Subcutaneous adipose tissue (tissue), 4 donors: ENCODE measurements around the gene BTNL8. TPM values are rescaled to one million over a fixed set of nuclear protein-coding genes. Genes with fewer than 3 reads are reported as not detected.

ENCODE experiments used
- total RNA-seq, 4 donors: library from RNA; depleted of rRNA; stranded (reverse); fragments of >200 nt; gene quantifications; one replicate each; pipeline ENCODE4 v1.1.0, GENCODE V29; 2016
- TF ChIP-seq, protein P1 (sequence below): fragments of 450-650 bp; IDR thresholded peaks from one replicate; pipeline ENCODE4 v1.5.1; 2016; ENCODE audit warnings: low read depth, mild to moderate bottlenecking, control low read depth, antibody characterized with exemption, moderate library complexity

The BTNL8 gene
- total RNA-seq, 4 donors from 2014 or later = 0.34 to 4.3 TPM; not detected in 2

- TF ChIP-seq, protein P1, sequence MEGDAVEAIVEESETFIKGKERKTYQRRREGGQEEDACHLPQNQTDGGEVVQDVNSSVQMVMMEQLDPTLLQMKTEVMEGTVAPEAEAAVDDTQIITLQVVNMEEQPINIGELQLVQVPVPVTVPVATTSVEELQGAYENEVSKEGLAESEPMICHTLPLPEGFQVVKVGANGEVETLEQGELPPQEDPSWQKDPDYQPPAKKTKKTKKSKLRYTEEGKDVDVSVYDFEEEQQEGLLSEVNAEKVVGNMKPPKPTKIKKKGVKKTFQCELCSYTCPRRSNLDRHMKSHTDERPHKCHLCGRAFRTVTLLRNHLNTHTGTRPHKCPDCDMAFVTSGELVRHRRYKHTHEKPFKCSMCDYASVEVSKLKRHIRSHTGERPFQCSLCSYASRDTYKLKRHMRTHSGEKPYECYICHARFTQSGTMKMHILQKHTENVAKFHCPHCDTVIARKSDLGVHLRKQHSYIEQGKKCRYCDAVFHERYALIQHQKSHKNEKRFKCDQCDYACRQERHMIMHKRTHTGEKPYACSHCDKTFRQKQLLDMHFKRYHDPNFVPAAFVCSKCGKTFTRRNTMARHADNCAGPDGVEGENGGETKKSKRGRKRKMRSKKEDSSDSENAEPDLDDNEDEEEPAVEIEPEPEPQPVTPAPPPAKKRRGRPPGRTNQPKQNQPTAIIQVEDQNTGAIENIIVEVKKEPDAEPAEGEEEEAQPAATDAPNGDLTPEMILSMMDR = no peak
These were observed 40.4 kb upstream of the BTNL8 start for GRCh38 chr5:180858586-180858985.

DNA sequence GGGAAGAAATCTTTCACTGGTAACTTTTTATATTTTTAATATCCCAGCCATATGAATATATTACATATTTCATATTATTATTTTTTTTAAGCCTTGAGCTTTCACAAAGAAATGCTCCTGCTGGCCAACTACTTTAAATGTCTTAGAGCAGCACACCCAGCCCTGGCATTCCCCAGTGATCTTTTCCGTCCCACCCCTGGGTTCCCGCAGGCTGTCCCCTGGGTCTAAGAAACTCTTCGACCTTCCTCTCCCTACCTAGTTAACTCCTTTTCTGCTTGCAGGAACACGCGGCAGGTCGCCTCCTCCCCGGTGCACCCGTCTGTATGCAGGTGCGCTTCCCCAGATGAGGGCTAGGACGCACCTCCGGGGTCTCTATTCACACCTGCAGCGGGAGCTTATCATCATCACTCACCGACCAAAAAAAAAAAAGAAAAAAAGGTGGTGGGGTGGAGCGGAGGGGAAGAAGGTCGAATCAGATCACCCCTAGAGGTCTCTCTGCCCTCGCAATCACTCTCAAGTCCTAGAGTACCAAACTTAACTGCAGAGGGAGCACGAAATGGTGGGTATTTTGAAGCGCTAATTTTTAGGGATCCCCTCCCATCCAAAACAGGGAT, 38.6 kb upstream of the BTNL8 start:
- TF ChIP-seq, protein P1 = no peak

DNA sequence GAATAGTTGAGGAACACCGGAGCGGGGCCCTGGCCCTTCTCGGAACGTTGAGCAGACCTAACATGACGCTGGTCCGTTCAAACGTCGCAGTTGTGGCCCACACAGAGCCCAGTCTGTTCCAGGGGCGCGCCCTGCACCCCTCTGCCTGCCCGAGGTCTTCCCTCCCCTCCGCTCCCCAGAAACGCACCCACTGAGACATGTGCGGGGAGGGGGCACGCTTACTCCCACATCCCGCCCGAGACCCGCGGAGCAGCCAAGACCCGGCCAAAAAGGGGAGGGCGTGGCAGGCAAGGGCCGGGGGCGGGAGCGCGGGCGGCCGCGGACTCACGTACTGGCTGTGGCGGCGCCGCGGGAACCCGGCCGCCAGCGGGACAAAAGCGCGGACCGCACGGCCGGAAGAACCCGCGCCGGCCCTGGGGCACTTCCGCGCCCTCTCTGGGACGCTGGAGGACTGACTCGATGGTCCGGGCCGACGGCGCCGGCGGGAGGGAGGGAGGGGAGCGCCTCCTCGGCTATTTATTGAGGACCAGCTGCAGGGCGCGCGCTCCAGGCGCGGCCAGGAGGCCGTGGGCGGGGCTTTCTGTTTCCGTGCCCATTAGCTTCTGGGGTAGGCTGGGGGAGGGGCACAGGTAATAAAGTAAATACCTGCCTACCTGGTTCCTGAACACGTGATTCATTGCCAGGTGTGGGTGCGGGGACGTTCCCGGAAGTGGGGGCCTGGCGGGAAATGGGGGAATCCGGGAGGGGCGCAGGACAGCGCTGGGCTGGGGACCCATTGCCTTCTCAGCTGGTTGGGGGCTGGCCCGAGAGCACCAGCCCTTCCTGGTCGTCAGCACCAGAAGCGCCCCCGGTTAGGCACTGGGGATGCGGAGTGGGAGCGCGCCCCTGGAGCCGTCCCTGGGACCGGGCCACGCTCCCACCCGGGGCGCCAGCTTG, 37.8 kb upstream of the BTNL8 start, which contains the start of gene ZFP62:
Gene ZFP62 (minus strand): TSS at position 390 of the 936 bp plus-strand sequence. CDS start 57 bp downstream, at position 333.
- TF ChIP-seq, protein P1 = no peak

GRCh38 chr5:180862645-180863044, 36.3 kb upstream of the BTNL8 start:
- TF ChIP-seq, protein P1 = no peak

DNA sequence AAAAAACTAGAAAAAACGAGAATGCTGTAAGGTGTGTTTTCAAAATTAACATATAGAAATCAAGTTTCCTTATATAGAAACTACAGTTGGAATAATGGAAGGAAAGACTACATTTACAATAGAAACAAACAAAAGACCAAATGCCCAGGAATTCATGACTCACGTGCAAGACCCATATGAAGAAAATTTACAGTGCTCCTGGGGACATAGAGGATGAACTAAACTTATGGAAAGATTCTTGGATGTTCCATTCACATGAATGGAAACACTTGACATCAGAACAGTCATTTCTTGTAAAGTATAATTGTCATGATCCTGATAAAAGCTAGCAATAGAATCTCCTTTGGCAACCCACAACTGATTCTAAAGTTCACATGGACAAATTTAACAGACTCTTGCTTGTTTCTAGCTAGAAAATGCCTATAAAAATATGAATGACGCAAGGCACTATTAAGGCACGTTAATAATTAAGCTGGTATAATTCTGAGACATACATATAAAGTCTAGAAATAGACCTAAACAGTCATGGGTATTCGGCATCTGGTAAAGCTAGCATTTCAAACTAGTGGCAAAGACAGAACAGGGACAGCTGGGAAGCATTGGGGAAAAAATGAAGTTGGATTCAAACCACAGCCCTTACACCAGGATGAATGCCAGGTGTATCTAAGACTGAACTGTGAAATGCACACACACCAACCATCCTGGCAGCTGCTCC, 32.8 kb upstream of the BTNL8 start:
- TF ChIP-seq, protein P1 = no peak

DNA sequence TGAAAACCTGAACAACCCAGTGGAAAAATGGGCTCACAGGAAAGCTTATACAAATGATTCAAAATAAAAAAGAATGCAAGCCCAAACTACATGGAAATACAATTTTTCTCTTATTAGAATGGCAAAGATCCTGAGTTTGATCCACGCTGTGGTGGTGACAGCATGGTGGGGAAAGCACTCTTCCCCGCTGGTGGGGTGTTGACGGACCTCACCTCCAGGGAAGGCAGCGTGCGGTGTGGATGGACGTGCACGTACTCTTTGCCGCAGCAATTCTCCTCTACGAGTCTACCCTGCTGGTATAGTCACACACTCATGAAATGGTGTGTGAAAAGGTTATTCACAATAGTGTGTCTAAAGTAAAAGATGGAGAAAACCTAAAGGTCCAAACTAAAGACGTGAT, 32.0 kb upstream of the BTNL8 start:
- TF ChIP-seq, protein P1 = no peak
